ENCODE results near the gene MYO9B.
"Not testable (repeated sequence)": the region's sequence is repeated elsewhere in the genome, so short reads cannot be mapped to it uniquely, and the experiment has no call there.

MYO9B gene

DNA sequence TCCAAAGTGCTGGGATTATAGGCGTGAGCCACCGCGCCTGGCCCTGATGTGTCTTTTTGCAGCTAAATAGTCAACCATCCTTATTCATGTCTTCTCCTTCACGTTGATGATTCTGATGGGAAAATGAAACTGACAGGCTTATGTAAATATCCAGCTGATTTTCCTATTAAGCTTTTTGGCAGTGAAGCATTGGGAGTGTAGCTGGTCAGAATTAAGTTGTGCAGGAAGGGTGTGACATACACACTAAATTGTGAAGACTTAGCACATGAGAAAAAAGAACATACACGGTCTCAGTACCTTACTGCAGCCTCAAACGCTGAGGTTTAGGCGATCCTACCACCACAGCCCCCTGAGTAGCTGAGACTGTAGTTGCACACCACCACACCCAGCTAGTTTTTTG is 89.1 kb downstream of the MYO9B start:
- Mint-ChIP-seq H3K4me1 (no peaks in the 10 kb centered on the region), H3K4me3 (no peak overlapping the region), H3K9me3 (no peaks in the 10 kb centered on the region), H3K27ac (no peak overlapping the region), H3K36me3 (peaks cover 40% of the 10 kb centered on the region), H3K27me3 (no peaks in the 10 kb centered on the region)
- DNase-seq (ENCODE audit: low spot score in 2 of 2) (no peak), ATAC-seq (ENCODE audit: low read depth) (no peak)

DNA sequence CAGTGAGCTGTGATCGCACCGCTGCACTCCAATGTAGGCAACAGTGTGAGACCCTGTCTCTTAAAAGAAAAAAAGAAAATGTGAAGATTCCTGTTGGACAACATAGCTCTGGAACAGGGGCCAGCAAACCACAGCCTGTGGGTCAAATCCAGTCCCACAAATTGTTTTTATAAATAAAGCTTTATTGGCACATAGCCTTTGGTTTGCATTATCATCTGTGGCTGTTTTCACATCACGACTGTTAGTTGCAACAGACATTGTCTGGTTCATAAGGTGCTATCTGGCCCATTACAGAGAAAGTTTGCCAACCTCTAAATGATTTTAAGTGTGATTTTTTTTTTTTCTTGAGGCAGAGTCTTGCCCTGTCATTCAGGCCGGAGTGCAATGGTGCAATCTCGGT is 90.1 kb downstream of the MYO9B start:
- DNase-seq (ENCODE audit: low spot score in 2 of 2) (no peak), ATAC-seq (ENCODE audit: low read depth) (no peak)
- Mint-ChIP-seq H3K9me3 (no peaks in the 10 kb centered on the region), H3K4me3 (no peak overlapping the region), H3K4me1 (no peaks in the 10 kb centered on the region), H3K36me3 (peaks cover 35% of the 10 kb centered on the region), H3K27me3 (no peaks in the 10 kb centered on the region), H3K27ac (no peak overlapping the region)

GRCh38 chr19:17170538-17171297 is 95.1 kb downstream of the MYO9B start:
- H3K27ac Mint-ChIP-seq: peak overlapping the region; percentile 86

DNA sequence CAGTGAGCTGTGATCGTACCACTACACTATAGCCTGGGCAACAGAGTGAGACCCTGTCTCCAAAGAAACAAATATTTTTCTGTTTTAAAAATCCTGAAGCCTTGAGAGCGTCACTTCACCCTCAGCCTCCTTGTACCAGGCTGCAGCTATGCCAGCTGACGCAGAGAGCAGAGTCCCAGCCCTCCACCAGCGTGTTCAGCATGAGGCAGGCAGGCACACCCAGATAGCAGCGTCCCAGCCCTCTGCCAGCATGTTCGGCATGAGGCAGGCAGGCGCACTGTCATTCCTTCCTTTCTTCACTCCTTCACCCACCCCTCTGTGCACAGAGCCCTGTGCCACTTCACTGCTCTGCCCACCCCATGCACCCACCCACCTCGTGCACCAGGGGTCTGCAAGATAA is 96.3 kb downstream of the MYO9B start:
- H3K36me3 Mint-ChIP-seq: peaks cover 12% of the 10 kb centered on the region
- DNase-seq (ENCODE audit: low spot score in 2 of 2) (no peak), ATAC-seq (ENCODE audit: low read depth) (no peak)
- H3K27me3 Mint-ChIP-seq: no peaks in the 10 kb centered on the region
- no peaks in the 10 kb centered on the region for H3K4me1 Mint-ChIP-seq
- no peak overlapping the region for H3K27ac Mint-ChIP-seq
- H3K4me3 Mint-ChIP-seq: no peak overlapping the region
- H3K9me3 Mint-ChIP-seq: no peaks in the 10 kb centered on the region

More at GRCh38 chr19:17170538-17171297, 95.1 kb downstream of the MYO9B start:
- Mint-ChIP-seq H3K4me3 (no peak overlapping the region), H3K36me3 (peaks cover 14% of the 10 kb centered on the region), H3K9me3 (no peaks in the 10 kb centered on the region), H3K4me1 (no peaks in the 10 kb centered on the region), H3K27me3 (no peaks in the 10 kb centered on the region)
- ATAC-seq (ENCODE audit: low read depth) (peak; percentile 91), DNase-seq (ENCODE audit: low spot score in 2 of 2) (no peak)

DNA sequence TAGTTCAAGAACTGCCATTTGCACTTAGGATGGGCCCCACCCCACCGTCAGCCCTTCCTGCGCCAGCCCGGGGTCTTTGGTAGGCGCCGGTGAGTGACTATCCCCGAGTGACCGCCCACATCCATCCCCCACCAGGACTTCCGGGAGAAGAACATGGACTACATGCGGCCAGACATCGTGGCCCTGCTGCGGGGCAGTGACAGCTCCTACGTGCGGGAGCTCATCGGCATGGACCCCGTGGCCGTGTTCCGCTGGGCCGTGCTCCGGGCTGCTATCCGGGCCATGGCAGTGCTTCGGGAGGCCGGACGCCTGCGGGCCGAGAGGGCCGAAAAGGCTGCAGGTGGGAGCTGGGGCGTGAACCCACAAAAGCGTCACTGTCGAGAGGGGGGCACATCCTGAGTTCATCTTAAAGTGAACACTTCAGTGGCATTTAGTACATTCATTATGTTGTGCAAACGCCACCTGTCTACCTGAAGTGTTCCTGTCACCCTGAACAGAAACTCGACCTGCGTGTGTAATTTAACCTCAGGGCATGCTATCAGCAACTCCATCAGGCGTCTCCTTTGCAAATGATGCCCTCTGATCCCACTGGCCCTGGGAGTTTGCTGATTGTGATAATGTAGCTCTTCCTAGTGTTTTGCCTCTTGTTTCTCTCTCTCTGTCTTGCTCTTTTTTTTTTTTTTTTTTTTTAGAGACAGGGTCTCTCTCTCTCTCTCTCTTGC is 97.2 kb downstream of the MYO9B start:
- Mint-ChIP-seq H3K27ac (peak overlapping the region; percentile 45), H3K36me3 (peaks cover 16% of the 10 kb centered on the region), H3K4me1 (no peaks in the 10 kb centered on the region)

GRCh38 chr19:17178291-17178690 is 102.7 kb downstream of the MYO9B start:
- ATAC-seq (ENCODE audit: low read depth): no peak
- peaks cover 12% of the 10 kb centered on the region for H3K4me1 Mint-ChIP-seq
- H3K4me3 Mint-ChIP-seq: no peak overlapping the region
- no peak for DNase-seq (ENCODE audit: low spot score in 2 of 2)
- H3K36me3 Mint-ChIP-seq: peaks cover 16% of the 10 kb centered on the region
- H3K27me3 Mint-ChIP-seq: no peaks in the 10 kb centered on the region
- H3K27ac Mint-ChIP-seq: no peak overlapping the region
- H3K9me3 Mint-ChIP-seq: no peaks in the 10 kb centered on the region

More for the DNA sequence above, 97.2 kb downstream of the MYO9B start:
- ATAC-seq (ENCODE audit: low read depth) (no peak), DNase-seq (ENCODE audit: low spot score in 2 of 2) (no peak)
- H3K9me3 Mint-ChIP-seq: no peaks in the 10 kb centered on the region
- H3K4me3 Mint-ChIP-seq: no peak overlapping the region
- no peaks in the 10 kb centered on the region for H3K27me3 Mint-ChIP-seq

DNA sequence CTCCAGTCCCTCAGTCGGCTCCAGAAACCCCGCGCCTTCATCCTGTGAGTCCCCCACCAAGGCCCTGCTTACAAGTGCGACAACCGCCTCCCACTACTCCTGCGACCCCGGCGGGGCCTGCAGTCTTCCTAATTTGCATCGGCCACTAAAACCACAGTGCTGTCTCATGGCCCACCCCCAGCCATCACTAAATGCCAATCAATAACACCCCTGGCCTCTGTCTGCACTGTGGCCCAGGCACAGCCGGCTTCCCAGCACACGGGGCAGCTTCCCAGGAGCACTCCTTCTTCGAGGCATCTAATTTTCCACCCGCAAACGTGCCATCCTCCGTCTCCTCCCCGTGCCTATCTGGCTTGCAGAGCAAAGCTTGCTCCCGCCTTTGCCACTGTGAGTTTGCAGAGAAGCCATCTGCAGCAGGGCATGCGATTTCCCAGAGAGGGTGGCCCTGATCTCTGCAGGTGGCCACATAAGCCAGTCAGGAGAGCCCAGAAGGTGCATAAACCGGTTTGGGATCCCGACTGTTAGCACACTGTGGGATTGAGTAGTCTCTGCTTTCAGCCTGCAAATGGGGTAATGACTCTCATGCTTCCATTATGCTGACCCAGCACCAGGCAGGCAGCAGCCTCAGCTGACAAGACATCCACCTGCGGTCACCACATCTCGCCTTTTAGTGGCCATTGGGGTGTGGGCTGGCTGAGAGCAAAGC is 105.6 kb downstream of the MYO9B start:
- ATAC-seq (ENCODE audit: low read depth): no peak
- H3K4me3 Mint-ChIP-seq: peak overlapping the region; percentile 11
- no peaks in the 10 kb centered on the region for H3K27me3 Mint-ChIP-seq
- H3K27ac Mint-ChIP-seq: peak overlapping the region; percentile 74
- peaks cover 27% of the 10 kb centered on the region for H3K4me1 Mint-ChIP-seq
- H3K36me3 Mint-ChIP-seq: peaks cover 15% of the 10 kb centered on the region
- DNase-seq (ENCODE audit: low spot score in 2 of 2): no peak
- H3K9me3 Mint-ChIP-seq: no peaks in the 10 kb centered on the region

DNA sequence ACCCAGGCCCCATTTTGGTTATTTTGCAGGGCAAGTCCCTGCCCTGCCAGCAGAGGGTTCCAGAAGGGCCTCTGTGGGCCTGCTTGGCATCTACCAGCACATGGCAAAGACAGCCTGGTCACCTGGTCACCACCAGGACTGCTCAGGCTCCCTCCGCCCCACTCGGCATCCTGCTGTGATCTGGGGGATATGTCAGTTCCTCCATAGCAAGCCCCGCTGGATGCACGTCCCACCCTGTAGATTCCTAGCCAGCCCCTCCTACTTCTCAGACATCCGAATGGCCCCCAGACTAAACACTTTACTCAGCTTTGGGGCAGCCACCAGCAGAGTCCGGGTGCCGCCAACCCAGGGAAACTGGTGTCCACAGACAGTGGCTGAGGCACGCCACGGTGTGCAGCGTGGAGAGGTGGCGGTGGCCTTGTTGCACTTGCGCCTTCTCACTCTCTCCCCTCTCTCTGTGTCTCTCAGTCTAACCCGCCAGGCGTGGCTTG is 107.7 kb downstream of the MYO9B start:
- peak in 1 of 2 donors; percentile 43 for DNase-seq (ENCODE audit: low spot score in 2 of 2)
- no peaks in the 10 kb centered on the region for H3K9me3 Mint-ChIP-seq
- ATAC-seq (ENCODE audit: low read depth): peak; percentile 56
- H3K36me3 Mint-ChIP-seq: peaks cover 10% of the 10 kb centered on the region
- no peaks in the 10 kb centered on the region for H3K27me3 Mint-ChIP-seq
- H3K27ac Mint-ChIP-seq: peak overlapping the region; percentile 82
- H3K4me1 Mint-ChIP-seq: peaks cover 29% of the 10 kb centered on the region
- peak overlapping the region; percentile 80 for H3K4me3 Mint-ChIP-seq

- peak overlapping the region; percentile 80 for H3K4me3 Mint-ChIP-seq
- no peaks in the 10 kb centered on the region for H3K9me3 Mint-ChIP-seq
- H3K27ac Mint-ChIP-seq: peak overlapping the region; percentile 82
- H3K4me1 Mint-ChIP-seq: peaks cover 29% of the 10 kb centered on the region
- ATAC-seq (ENCODE audit: low read depth) (peak; percentile 70), DNase-seq (ENCODE audit: low spot score in 2 of 2) (peak; percentile 33 to 39)
- no peaks in the 10 kb centered on the region for H3K27me3 Mint-ChIP-seq
- peaks cover 12% of the 10 kb centered on the region for H3K36me3 Mint-ChIP-seq
These were observed 108.3 kb downstream of the MYO9B start for GRCh38 chr19:17183858-17184321.

GRCh38 chr19:17184371-17184841 is 108.8 kb downstream of the MYO9B start:
- Mint-ChIP-seq H3K36me3 (peaks cover 12% of the 10 kb centered on the region), H3K4me3 (peak overlapping the region; percentile 80), H3K27me3 (no peaks in the 10 kb centered on the region), H3K9me3 (no peaks in the 10 kb centered on the region), H3K4me1 (peaks cover 29% of the 10 kb centered on the region), H3K27ac (peak overlapping the region; percentile 82)
- DNase-seq (ENCODE audit: low spot score in 2 of 2) (peak in 1 of 2 donors; percentile 40), ATAC-seq (ENCODE audit: low read depth) (peak; percentile 72)

DNA sequence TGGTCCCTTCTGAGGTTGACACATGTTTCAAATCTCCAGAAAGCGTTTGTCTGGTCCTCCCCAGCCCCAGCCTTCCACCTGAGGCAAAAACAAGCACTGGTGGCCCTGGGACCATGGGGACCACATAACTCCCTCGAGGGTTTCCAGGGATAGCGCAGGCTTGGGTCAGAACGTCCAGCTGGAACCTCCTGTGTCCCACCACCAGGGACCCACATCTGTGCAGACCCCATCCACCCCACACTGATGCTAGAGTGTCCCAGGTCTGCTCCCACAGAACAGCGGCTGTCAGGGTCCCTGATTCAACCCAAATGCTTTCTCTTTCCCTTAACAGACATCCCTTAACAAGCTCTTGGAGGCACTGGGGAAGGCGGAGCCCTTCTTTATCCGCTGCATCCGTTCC is 110.0 kb downstream of the MYO9B start:
- DNase-seq (ENCODE audit: low spot score in 2 of 2) (no peak), ATAC-seq (ENCODE audit: low read depth) (no peak)
- H3K27me3 Mint-ChIP-seq: no peaks in the 10 kb centered on the region
- no peak overlapping the region for H3K27ac Mint-ChIP-seq
- H3K9me3 Mint-ChIP-seq: no peaks in the 10 kb centered on the region
- peaks cover 29% of the 10 kb centered on the region for H3K4me1 Mint-ChIP-seq
- peaks cover 12% of the 10 kb centered on the region for H3K36me3 Mint-ChIP-seq
- no peak overlapping the region for H3K4me3 Mint-ChIP-seq

GRCh38 chr19:17191736-17192135 is 116.2 kb downstream of the MYO9B start:
- H3K4me3 Mint-ChIP-seq; H3K9me3 Mint-ChIP-seq; H3K27ac Mint-ChIP-seq; H3K4me1 Mint-ChIP-seq; DNase-seq (ENCODE audit: low spot score in 2 of 2); ATAC-seq (ENCODE audit: low read depth); H3K27me3 Mint-ChIP-seq: not testable (repeated sequence)
- H3K36me3 Mint-ChIP-seq: peaks cover 30% of the 10 kb centered on the region

GRCh38 chr19:17192751-17193150 is 117.2 kb downstream of the MYO9B start:
- Mint-ChIP-seq H3K27me3 (no peaks in the 10 kb centered on the region), H3K9me3 (no peaks in the 10 kb centered on the region), H3K4me3 (no peak overlapping the region), H3K36me3 (peaks cover 32% of the 10 kb centered on the region), H3K4me1 (peaks cover 8% of the 10 kb centered on the region), H3K27ac (no peak overlapping the region)
- ATAC-seq (ENCODE audit: low read depth) (no peak), DNase-seq (ENCODE audit: low spot score in 2 of 2) (no peak)

DNA sequence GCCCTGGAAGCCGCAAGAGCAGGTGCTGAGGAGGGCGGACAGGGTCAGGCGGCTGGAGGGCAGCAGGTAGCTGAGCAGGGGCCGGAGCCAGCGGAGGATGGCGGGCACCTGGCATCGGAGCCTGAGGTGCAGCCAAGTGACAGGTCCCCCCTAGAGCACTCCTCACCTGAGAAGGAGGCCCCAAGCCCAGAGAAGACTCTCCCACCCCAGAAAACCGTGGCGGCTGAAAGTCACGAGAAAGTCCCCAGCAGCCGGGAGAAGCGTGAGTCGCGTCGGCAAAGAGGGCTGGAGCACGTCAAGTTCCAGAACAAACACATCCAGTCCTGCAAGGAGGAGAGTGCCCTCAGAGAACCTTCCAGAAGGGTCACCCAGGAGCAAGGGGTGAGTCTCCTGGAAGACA is 119.0 kb downstream of the MYO9B start:
- H3K4me3 Mint-ChIP-seq: no peak overlapping the region
- peaks cover 10% of the 10 kb centered on the region for H3K4me1 Mint-ChIP-seq
- no peaks in the 10 kb centered on the region for H3K9me3 Mint-ChIP-seq
- no peak overlapping the region for H3K27ac Mint-ChIP-seq
- H3K36me3 Mint-ChIP-seq: peaks cover 35% of the 10 kb centered on the region
- DNase-seq (ENCODE audit: low spot score in 2 of 2): no peak
- no peak for ATAC-seq (ENCODE audit: low read depth)
- no peaks in the 10 kb centered on the region for H3K27me3 Mint-ChIP-seq
